SH-SY5Y (cell line): ENCODE results near the gene SNAI1.

Experiments
- GATA2 ChIP-seq: IDR thresholded peaks from 2 replicates; pipeline ENCODE4 v1.6.1; 2011; ENCODE audit warnings: mild to moderate bottlenecking, low read depth, low read length
- GATA3 ChIP-seq: IDR thresholded peaks from 2 replicates; pipeline ENCODE4 v1.6.1; 2011; ENCODE audit warnings: low read depth, mild to moderate bottlenecking, low read length, moderate library complexity

DNA sequence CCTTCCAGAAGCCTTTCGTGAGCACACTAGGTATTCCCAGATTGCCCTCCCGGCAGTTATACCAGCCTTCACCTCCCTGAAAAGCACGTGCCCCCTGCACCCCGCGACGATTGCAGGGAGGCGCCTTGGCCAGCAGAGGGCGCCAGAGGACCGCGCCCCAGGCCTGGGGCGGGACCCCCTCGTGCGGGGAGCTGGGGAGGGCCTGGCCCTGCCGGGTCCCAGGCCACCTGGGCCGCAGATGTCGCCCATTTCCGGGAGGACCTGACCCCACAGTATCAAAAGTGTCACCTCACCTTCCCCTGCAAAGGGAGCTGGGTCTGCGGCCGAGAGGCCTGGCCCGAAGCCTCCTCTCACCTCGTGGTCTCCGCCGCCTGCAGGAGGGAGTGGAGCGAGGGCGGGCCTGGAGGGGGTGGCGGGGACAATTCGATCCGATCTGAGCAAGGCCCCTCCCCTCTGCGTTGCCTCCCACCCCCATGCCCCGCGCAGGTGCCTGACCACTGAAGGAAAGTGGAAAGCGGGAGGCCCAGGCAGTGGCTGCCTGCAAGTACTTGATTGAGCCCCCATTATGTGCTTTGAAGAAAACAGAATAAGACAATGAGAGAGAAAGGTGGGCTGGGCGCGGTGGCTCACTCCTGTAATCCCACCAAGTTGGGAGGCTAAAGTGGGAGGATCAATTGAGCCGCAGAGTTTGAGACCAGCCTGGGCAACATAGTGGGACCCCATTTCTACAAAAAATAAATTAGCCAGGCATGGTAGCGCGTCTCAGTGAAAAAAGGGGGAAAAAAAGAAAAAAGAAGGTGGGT lies 3.5 kb upstream of the SNAI1 start:
- TF ChIP-seq GATA3: no peak
- no peak for TF ChIP-seq GATA2
